T-helper 1 cell (primary cell): ENCODE measurements around the gene KIDINS220.

Source experiments
- DNase-seq, 5 donors: peaks; one replicate each; pipeline ENCODE4 v3.0.0-alpha.2; 2012 to 2020

KIDINS220 gene

DNA sequence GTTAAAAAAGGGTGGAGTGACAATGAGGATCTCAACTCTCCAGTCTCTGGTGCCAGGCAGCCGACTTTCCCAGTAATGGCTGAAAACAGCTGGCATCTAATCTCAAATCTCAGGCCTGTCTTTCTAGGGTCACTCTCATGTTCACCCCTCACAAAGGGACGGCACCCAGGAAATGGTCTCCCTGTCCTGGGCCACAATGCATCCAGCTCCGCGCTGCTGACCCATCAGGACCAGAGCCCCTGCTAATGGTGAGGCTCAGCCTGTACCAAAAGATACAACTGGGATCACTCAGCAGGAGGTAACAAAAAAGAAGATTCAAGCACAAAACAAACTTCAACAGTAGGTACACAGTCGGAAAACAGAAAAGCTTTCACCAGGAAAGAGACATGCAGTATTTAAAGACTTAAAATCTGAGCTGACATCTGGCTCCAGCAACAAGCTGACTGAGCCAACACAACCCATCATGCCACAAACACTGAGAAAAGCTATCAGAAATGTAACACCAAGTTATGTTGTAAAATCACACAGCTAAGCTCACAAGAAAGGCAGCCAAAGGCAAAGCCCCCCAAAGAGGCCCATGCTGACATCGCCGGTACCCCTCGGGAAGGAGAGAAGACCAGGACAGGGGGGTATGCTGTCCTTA lies 13.6 kb upstream of the KIDINS220 start:
- no peak for DNase-seq

DNA sequence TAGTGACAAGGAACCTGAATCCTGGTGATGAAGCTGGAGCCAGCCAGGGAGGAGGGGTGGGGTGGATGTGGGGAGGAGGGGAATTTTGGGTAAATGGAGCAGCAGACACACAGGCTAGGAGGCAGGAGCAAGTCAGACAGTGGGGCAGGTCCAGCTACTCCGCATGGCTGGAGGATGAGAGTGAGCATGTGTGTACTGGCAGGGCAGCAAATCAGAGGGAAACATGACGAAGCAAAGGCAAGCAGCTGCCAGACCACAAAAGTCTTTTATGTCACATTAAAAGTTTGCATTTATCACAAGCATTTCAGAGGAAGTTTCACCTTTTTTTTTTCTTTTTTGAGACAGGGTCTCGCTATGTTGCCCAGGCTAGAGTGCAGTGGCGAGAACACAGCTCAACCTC lies 11.9 kb upstream of the KIDINS220 start:
- DNase-seq = no peak

DNA sequence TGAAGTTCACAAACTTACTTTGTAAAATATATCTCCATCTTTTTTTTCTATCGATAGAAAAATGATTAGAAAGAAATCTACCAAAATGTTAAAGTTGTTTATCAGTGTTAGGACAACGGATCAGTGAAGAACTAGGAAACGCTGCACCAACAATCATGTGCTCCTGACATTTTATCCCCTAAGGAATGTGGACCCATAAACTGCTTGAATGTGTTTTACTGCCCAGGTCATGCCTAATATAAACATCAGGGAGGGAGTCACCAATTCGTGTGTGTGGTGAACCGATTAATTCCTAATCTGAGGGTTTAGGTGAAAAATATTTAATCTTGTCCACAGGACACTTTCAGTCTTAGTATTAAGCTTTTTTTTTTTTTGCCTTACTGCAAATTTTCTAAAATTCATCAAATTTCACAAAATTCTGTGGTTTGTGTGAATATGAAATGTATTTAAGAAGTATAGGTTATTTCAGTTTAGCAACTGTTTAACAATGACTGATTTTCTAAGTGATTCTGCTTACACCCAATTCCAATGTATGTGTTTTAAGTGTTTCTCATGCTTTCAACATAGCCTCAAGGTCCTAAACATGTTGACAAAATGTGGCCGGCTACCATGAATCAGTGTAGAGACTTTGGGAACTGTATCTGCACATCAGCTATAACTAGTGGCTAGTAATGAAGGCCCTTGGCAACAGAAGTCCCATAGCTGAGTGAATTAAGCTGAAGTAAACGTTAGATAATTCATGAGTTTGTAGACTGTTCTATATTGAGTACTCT lies 11.1 kb upstream of the KIDINS220 start:
- DNase-seq = no peak

DNA sequence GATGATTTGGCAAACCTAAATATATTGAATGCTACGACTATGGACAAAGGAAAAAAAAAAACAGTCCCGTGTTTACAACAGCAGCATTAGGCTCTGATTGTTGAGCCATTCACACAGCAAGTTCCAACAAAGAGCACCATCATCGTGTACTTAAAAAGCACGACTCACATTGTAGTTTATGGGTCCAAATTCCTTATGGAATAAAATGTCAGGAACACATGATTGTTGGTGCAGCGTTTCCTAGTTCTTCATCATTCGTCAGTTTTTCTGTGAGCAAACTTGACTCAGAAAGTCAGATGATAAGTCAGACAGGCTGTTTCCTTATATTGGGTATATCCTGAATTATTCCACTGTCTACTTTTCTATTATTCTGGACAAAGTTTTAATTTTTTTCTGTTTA lies 10.0 kb upstream of the KIDINS220 start:
- no peak for DNase-seq

DNA sequence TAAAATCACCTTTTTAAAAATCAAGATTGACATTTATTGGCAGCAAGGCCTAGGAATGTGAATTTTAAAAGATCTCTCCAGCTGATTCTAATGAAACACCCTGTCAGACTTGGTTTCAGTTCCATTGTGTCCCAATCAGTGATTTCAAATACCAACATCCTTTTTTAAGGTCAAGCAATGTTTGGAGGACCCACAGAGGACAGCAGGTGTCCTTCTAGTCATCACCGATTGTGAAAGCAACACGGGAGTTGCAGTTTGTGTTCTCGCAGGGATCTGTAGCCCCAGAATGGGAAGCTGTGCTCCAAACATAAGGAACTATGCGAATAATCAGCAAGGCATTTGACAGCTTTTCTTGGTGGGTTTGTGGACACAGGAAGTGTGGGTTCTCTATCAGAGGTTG lies 4.5 kb upstream of the KIDINS220 start:
- no peak for DNase-seq

DNA sequence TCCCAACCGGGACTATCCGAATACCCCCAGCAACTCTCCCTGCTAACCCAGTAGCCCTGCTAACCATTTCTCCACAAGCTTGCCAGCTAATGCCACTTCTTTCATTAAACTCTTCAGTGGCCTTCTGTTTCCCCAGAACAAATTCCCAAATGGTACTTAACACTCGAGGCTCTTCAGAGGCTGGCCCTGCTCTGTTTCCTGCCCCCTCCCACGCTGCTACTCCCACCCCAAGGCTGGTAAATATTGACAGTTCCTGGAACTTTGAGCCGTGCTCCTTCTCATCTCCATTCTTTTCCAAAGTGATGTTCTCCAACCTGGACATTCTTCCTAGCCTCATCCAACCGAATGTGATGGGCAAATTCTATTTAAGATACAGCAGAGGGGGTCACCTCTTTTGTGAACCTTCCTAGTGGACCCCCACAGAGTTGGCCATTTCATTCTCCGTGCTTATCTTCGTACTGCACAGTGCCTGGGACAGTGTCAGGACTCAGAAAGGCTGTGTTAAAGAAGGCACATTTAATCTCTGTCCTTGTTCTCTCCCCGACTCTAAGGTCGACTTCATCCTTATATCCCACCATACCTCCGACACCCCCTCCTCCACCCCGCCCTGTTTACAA lies 3.2 kb upstream of the KIDINS220 start:
- no peak for DNase-seq

DNA sequence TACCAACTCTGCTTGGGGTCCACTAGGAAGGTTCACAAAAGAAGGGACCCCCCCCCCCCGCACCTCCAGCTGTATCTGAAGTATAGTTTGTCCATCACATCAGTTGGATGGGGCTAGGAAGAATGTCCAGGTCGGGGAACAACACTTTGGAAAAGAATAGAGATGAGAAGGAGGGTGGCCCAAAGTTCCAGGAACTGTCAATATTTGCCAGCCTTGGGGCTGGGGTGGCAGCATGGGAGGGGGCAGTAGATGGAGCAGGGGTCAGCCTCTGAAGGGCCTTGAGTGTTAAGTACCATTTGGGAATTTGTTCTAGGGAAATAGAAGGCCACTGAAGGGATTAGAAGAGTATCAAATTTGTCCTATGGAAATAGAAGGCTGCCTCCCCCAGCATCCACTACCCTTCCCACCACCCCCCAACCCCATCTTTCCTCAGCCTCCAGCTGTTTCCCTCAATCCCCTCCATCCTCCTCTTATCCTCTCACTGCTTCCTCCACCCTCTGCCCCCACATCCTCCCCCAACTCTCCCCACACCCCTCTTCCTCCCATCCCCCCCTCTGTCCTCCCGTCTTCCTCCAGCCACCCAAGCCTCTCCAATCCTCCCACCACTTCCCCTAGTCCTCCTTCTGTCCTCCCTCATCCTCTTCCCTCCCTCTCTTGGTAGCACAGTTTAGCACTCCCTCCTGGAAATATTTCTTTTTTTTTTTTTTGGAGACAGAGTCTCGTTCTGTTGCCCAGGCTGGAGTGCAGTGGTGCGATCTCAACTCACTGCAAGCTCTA lies 2.0 kb upstream of the KIDINS220 start:
- no peak for DNase-seq

DNA sequence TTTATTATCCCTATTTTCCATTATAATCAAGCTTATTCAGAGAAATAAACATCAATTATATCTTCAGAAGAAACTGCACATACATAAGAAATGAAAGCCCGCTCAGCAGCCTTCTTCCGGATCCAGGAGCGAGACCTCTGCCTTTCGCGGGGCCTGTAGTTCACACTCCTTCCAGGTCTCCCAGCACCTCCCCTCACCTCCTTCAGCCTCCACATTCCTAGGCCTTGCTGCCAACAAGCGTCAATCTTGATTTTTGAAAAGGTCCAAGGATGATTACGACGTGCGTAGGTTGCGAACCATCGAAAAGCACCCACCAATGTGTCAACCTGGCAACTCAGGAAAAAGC lies 355 bp upstream of the KIDINS220 start:
- no peak for DNase-seq

DNA sequence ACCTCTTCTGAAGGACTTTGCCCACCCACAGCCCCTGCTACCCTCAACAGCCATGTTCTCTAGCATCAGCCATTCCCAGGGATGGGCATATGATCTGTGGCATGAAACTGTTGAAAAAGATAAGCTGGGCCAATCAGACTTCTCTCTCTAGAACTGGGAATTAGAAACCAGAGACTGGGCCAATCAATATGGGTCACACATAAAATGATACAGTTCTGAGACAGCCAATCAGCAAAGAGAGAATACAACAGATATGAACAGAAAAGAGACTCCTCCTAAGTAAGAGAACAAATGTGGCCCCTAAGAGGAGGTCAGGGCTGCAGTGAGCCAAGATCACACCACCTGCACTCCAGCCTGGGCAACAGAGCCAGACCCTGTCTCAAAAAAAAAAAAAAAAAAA lies 2.1 kb downstream of the KIDINS220 start:
- DNase-seq = no peak

DNA sequence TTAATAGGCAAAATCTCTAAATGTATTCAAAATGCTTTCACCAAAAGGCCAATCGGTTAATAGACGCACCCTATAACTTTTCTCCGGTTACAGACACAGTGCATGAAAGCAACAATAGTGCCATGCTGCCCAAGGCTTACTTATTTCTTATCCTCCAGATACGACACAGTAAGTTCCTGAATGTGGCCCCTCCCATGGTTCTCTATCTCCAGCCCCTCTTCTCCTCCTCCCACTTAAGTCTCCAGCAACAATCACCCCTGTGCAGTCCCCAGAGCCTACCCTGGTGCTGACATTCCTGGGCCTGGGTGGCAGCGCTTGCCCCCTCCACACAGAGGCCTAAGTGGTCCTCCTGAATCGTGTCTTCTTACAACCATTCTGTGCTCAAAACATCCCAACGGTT lies 3.6 kb downstream of the KIDINS220 start:
- no peak for DNase-seq

DNA sequence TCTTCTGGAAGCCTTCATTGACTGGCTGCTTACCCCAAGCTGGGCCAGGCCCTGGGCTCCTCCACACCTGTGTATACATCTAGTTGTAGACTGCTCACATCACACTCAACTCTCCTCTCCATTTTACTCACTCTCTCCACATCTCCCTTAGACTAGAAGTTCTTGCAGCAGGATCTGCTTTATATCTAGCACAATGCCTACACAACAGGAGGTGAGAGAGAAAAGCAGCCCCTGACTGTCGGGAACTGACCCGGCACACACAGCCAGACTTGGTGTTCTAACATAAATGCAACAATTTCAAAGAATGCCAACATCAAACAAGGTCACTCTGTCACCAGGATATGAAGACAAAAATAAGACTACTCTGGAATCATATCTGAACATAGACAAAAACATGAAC lies 5.9 kb downstream of the KIDINS220 start:
- DNase-seq = no peak

DNA sequence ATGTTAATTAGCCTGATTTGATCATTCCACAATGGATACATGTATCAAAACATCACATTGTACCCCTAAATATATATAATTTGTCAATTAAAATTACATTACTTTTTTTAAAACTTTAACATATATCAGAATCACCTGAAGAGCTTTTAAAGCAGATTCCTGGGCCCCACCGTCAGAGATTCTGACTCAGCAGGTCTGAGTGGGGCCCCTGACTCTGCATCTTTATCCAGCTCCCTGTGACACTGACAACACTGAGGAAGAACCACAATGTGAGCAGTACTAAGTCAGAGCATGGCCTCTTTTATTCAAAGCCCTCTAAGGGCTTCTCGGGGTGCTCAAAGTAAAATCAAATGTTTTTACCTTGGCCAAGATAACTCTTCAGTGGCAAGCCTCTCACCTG lies 9.7 kb downstream of the KIDINS220 start:
- DNase-seq = no peak

DNA sequence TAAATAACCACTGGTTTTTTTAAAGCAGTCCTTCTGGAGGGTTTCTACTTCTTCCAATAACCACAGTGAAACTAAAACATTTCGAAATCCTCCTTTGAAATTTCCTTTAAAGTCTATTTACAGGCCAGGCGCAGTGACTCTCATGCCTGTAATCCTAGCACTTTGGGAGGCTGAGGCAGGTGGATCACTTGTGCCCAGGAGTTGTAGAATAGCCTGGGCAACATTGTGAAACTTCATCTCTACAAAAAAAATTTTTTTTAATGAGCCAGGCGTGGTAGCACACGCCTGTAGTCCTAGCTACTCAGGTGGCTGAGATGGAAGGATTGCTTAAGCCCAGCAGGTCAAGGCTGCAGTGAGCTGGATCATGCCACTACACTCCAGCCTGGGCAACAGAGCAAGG lies 15.2 kb downstream of the KIDINS220 start:
- DNase-seq = no peak

DNA sequence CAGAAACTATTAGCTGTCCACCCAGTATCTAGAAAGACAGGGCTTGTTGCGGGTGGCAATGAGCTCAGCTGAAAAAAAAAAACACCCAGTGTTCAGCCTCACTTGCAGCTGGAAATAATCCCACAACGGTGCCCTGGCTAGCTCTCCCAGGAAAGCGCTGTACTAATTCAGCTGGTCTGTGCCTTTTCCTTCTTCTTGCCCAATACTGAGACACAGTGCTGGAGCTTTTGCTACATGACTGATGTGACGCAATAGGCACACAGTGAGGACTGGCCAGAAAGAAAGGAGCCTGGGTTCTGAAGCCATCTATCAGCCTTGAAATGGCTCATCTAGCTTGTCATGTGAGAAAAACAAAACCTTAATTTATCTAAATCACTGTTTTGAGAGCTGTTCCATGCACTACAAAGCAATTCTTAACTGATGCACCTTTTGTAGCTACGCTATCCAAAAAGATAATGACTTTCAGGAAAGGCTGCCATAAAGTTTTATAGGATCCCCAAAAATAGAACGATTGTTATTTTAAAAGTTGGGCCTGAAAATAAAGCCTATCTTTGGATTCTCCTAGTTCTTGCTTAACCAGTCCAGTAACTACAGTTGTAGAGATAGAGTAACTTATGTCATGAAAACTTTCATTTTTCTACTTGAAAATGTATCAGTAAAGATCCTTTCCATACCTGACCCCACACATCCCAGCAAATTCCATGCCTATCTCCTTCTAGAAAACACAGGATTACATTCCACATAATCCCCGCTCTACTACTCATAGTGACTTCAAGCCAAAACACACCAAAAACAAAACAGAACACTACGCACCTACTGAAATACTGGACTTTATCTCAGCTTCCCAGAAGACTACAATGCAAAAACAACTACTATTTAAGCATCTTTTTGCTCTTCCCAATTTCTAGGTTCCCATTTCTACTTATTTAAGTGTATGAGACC lies 15.9 kb downstream of the KIDINS220 start:
- DNase-seq = no peak

DNA sequence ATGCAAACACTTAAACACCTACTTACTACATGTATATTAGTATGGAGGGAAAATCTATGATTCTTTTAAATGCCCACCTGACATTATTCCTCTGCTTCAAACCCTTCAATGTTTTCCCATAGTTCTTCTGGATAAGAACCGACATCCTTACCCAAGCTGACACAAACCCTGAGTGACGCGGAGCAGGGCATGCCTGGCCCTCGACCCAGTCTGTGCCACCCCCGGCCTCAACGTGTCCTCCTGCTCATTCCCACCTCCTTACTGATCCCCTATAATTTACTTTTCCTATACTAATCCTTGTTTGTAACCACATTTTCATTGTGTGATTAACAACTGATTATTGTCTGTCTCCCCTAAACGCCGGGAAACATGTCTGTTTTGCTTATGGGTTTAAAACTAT lies 17.5 kb downstream of the KIDINS220 start:
- DNase-seq = no peak

DNA sequence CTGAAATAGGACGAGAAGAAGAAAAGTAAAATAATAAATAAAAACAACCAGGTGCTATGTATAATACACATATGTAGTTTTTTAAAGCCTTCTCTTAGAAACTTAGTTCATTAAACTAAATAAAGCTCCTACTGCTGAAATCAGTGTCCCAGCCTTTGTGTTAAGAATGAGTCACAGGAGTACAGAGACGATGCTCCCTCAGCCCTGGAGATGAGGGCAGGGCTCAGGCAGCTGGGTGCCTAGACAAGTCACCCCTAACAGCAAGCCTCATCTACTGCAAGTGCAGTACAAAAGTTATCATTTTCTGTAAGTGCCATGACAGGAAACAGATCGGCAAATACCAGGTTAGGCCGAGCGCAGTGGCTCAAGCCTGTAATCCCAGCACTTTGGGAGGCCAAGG lies 18.2 kb downstream of the KIDINS220 start:
- DNase-seq = no peak

DNA sequence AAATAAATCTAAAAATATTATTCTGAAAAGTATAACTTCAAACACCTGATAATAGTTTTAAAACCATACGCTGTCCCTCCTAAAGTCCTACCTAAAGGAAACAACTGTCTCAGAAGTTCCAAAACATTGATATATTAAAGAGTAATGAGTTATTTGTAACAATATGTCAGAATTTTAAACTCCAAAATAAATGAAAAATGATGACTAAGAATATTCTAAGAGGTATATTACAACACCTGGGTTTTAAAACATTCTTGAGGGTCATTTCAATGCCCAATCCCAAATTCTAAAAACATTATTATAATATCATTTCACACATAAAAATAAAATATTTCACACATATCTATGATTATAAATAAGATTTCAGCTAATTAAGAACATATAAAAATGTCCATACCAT lies 20.2 kb downstream of the KIDINS220 start:
- no peak for DNase-seq

DNA sequence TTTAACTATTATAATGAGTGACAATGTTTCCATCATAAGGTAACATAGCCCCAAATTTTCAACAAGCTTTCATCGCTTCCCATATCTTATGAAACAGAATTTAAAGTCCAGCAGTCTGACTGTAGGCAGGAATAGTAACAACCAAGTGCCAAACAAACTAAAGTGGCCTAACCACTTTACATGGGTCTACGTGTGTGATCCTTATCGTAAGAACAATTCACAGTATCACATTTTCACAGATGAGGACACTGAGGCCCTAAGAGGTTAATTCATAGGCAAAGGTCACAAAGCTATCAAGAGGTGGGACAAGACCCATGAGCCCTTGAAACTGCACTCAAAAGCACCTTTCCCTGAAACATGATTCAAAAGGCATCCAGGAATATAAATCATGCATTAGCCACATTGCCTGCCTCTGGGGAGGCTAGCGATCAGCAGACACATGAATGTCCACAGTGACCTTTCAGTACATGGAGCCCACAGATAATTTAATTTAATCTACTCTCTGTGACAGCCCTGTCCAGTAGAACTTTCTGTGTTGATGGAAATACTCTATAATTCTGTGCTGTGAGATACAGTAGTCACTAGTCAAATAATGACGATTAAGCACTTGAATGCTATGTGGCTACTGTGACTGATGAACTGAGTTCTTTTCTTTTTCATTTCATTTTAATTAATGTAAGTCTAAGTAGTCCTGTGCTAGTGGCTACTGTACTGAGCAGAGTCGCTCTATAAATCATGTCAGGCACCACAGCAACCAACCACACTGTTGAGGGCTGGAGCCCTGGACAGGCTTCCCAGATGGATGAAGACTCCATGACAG lies 30.3 kb downstream of the KIDINS220 start:
- no peak for DNase-seq

DNA sequence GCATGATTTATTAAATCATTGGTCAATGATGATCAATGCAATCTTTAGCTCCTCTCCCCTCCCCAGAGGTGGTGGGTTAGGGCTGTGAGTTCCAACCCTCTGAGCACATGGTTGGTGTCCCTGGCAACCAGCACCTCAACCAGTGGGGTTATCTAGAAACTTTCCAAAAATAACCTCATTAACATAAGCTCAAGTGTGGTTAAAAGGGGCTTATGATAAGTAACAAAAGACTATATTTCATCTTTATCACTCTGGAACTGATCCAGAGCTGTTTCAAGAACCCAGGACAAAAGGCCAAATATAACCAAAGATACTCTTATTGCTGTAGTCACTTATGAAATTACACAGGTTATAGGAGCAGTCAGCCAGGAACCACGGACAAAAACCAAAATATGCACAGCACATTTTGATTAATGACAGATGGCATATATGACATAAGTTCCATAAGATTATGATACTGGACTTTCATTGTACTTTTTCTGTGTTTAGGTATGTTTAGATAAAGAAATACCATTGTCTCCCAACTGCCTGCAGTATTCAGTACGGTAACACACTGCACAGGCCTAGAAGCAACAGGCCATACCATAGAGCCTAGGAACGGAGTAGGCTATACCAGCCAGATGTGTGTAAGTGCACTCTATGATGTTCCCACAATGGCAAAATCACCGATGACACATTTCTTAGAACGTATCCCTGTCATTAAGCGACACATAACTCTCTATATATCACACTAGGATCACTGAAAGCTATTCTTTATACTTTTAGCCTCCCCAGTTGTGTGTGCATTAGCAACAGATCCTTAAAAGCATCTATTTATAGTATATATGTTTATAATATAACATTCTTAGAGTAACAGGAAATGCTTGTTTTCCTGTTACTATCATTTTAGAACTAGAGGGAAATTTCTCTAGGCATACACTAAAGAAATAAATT lies 31.9 kb downstream of the KIDINS220 start:
- DNase-seq = no peak

DNA sequence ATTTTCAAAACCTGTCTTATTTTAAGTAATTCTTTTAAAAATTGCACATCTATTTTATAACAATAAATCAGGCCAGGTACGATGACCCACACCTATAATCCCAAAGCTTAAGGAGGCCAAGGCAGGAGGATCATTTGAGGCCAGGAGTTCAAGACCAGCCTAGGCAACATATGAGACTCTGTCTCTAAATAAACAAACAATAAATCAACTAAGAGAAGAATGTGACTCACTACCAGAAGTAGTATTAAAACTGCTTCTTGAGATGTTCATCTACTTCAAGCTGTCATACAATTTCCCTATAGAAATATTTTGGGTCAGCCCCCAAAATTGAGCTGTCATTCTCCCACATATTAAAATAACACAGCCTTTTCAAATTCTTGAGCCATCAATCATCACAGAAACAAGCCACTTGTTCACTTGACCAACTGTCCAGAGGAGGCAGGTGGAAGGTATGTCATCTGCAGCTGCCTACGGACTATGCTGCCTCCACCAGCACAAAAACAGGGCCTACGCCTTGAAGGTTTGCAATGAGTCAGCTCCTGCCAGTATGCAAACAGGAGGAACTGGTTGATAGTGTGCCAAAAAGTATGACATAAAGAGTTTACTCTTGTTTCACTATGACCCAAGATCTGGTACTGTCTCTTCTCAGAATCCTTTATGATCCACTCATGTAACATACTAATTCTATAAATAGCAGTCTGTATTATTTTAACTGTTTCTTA lies 33.6 kb downstream of the KIDINS220 start:
- DNase-seq = peak in 1 of 5 donors; percentile 84
